Activated naive CD8-positive, alpha-beta T cell (primary cell): ENCODE measurements around the gene STOML3.

Experiments
- H3K27ac Mint-ChIP-seq: one replicate; pipeline ENCODE4 v1.8.0; 2021; ENCODE audit warnings: mixed read lengths
- H3K27me3 Mint-ChIP-seq: one replicate; pipeline ENCODE4 v1.8.0; 2021; ENCODE audit warnings: mixed read lengths
- H3K36me3 Mint-ChIP-seq: one replicate; pipeline ENCODE4 v1.8.0; 2021; ENCODE audit warnings: mixed read lengths
- H3K4me1 Mint-ChIP-seq: one replicate; pipeline ENCODE4 v1.8.0; 2021; ENCODE audit warnings: low read depth, mixed read lengths
- H3K4me3 Mint-ChIP-seq: one replicate; pipeline ENCODE4 v1.8.0; 2021; ENCODE audit warnings: mild to moderate bottlenecking, mixed read lengths
- H3K9me3 Mint-ChIP-seq: one replicate; pipeline ENCODE4 v1.8.0; 2021; ENCODE audit warnings: low read depth, mixed read lengths

The STOML3 gene, protein sequence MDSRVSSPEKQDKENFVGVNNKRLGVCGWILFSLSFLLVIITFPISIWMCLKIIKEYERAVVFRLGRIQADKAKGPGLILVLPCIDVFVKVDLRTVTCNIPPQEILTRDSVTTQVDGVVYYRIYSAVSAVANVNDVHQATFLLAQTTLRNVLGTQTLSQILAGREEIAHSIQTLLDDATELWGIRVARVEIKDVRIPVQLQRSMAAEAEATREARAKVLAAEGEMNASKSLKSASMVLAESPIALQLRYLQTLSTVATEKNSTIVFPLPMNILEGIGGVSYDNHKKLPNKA

DNA sequence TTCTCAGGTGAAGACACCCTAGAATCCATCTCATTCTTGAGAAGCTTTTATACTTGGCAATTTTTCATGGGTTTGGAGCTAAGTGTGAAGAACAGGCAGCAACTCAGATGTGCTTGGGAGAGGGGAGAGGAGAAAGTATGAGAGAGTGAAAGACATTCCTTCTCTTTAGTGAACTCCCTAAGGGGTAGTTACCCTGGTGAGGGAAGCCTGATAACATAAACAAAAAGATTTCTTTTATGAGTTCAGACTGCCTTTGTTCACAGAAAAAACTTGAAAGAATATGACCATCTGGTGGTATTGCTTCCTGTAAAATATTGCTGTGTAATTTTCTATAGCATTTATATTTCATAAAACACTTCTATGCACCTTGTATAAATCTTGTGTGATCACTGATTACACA is at the start of gene STOML3:
STOML3 (minus strand) TSS at position 139 of the 400 bp plus-strand sequence; CDS start at position 29, 110 bp downstream.
- no peak within 1 kb of the TSS for H3K4me3 Mint-ChIP-seq
- H3K9me3 Mint-ChIP-seq, result no peaks in the 10 kb centered on the region
- H3K27me3 Mint-ChIP-seq, result no peaks in the 10 kb centered on the region
- H3K4me1 Mint-ChIP-seq, result no peaks in the 10 kb centered on the region
- no peaks in the 10 kb centered on the region for H3K36me3 Mint-ChIP-seq
- H3K27ac Mint-ChIP-seq, result no peak within 1 kb of the TSS

DNA sequence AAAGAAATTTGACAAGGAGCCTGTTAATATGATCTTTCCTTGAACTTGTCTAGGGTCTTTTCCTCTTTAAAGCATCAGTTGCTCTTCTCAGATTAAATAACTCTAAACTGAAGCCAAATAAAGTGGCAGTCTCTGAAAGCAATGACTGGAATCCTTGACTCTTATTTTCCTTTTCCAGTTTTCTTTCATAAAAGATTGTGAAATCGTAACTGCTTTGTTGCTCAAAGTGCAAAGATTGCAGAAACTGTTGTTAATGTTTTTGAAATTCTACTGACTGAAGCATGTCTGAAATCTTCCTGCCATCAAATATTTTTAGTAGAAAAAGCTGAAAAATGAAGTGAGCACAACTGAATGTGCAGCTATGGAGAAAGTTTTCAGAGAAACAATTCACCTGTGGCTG is 49.6 kb upstream of the STOML3 start:
- Mint-ChIP-seq H3K4me3 (peak overlapping the region; percentile 56), H3K27ac (peak overlapping the region; percentile 7), H3K36me3 (no peaks in the 10 kb centered on the region)

DNA sequence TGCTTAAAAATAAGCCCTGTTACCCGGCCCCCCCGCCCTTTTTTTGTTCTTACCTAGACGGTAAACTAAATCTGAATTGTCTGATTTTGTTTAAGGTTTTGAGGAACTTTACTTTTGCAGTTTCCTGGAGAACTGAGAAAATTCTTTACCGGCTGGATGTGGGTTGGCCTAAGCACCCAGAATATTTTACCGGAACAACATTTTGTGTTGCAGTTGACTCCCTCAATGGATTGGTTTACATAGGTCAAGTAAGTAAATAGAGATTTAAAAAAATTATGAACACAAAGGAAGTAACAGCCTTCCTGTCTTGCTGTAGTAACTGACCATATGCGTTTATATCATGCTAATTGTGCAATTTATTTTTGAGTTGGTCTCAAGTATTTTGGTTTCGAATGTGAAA is 48.4 kb upstream of the STOML3 start:
- Mint-ChIP-seq H3K9me3 (no peaks in the 10 kb centered on the region), H3K4me3 (peak overlapping the region; percentile 99), H3K36me3 (no peaks in the 10 kb centered on the region), H3K27me3 (no peaks in the 10 kb centered on the region), H3K4me1 (peaks cover 43% of the 10 kb centered on the region), H3K27ac (peak overlapping the region; percentile 80)

More for the DNA sequence above, 49.6 kb upstream of the STOML3 start:
- Mint-ChIP-seq H3K9me3 (no peaks in the 10 kb centered on the region), H3K4me1 (peaks cover 32% of the 10 kb centered on the region), H3K27me3 (no peaks in the 10 kb centered on the region)

DNA sequence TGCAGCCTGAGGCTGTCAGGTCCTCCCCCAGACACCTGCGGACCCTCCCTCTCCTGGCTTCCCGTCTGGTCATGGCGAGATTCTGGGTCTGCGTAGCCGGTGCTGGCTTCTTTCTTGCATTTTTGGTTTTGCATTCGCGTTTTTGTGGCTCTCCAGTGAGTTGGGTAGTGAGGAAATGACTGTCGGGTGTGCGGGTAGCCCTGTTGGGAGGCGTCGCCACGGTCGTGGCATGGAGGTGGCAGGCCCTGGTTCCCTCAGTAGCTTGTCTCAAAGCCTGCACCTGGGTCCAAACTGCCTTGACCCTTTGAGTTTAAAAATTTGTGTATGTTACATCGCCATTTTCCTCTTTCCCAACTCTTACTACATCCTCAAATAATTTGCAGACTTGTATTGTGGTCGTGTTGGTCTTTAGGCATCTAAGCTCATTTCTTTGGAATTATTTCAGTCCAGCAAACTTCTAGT is 48.0 kb upstream of the STOML3 start:
- peak overlapping the region; percentile 99 for H3K4me3 Mint-ChIP-seq
- H3K27me3 Mint-ChIP-seq, result no peaks in the 10 kb centered on the region
- H3K4me1 Mint-ChIP-seq, result peaks cover 48% of the 10 kb centered on the region

DNA sequence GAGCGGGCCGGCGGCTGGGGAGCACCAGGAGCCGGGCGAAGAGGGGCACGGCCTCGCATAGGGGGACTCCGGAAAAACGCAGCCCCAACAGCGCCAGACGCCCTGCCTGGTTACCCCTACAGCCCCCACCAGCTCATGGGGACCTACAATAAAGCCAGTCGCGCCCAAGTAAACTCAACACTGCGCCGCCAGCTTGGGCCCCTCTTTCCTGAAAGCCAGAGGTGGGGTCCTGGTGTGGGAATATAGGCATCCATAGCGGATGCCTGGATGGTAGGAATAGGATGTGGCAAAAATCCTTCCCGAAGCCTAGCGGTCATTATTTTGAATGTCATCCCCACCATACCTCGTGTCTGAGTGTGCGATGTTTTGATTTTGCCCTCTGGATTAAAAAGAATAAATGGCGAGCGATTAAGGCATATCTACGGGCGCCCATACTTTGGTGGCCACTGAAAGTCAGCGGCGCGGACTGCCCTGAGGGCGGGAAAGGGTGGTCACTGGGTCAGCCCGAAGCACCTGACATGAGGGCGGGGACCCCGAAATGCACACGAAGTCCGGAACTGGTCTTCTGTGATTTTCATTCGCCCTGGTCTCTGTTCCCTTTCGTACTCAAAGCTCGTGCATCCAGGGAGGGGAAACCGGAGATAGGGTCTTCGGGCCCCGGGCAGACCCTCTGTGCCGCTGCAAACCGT is 47.4 kb upstream of the STOML3 start, which contains the start of the genes NHLRC3 and PROSER1:
NHLRC3 (plus strand) TSS at position 577 of the 689 bp plus-strand sequence. CDS start 184 bp downstream, outside the sequence.
PROSER1 (minus strand) TSS at position 210 of the 689 bp plus-strand sequence. CDS start 847 bp downstream, outside the sequence.
- Mint-ChIP-seq H3K36me3 (no peaks in the 10 kb centered on the region), H3K4me3 (peak within 1 kb of the TSS; percentile 99), H3K9me3 (no peaks in the 10 kb centered on the region), H3K27ac (peak within 1 kb of the TSS; percentile 99), H3K4me1 (peaks cover 53% of the 10 kb centered on the region), H3K27me3 (no peaks in the 10 kb centered on the region)

More for the DNA sequence above, 48.0 kb upstream of the STOML3 start:
- Mint-ChIP-seq H3K9me3 (no peaks in the 10 kb centered on the region), H3K27ac (peak overlapping the region; percentile 99), H3K36me3 (no peaks in the 10 kb centered on the region)

DNA sequence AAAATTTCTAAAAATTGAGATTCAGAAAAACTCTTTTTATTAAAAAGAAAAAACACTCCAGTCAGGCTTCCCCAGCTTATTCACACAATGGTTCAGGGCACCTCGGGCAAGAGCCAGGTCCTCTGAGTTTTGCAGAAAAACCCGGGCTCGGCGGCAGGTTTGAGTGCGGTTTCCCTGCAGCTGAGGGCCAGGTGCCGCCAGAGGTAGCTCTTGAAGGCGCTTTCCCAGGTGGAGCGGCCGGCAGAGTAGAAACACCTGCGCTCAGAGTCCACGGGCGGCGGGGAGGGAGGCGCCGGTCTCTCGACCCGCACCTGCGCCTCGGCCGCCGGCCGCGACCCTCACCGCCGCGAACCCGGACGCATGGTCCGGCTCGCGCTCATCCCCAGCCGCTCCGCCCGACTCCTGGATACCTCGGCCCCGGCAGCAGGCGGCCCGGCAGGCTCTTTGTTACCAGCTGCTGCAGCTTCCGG is 46.8 kb upstream of the STOML3 start:
- no peaks in the 10 kb centered on the region for H3K27me3 Mint-ChIP-seq
- peak overlapping the region; percentile 99 for H3K27ac Mint-ChIP-seq
- no peaks in the 10 kb centered on the region for H3K36me3 Mint-ChIP-seq
- H3K4me1 Mint-ChIP-seq, result peaks cover 54% of the 10 kb centered on the region
- no peaks in the 10 kb centered on the region for H3K9me3 Mint-ChIP-seq
- H3K4me3 Mint-ChIP-seq, result peak overlapping the region; percentile 99

DNA sequence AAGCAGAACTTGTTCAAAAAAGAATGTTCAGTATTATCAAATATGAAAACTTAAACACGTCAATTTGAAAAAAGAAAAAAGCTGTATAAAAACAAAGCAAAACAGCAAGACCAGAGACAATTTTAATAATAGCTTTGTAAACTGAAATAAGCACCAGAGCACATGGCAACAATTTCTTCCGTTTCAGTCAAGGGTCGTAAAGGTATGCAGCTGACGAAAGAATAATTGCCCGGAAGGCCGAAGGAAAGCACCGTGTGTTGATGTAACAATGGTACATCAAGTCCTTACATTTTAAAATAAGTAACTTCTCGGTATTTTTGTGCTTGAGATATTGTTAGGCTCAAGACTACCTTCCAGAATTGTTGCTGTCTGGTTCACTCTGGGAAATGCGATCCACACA is 45.6 kb upstream of the STOML3 start:
- H3K27me3 Mint-ChIP-seq, result no peaks in the 10 kb centered on the region
- peak overlapping the region; percentile 97 for H3K4me3 Mint-ChIP-seq
- H3K4me1 Mint-ChIP-seq, result peaks cover 57% of the 10 kb centered on the region
- peak overlapping the region; percentile 88 for H3K27ac Mint-ChIP-seq
- H3K9me3 Mint-ChIP-seq, result no peaks in the 10 kb centered on the region
- no peaks in the 10 kb centered on the region for H3K36me3 Mint-ChIP-seq

DNA sequence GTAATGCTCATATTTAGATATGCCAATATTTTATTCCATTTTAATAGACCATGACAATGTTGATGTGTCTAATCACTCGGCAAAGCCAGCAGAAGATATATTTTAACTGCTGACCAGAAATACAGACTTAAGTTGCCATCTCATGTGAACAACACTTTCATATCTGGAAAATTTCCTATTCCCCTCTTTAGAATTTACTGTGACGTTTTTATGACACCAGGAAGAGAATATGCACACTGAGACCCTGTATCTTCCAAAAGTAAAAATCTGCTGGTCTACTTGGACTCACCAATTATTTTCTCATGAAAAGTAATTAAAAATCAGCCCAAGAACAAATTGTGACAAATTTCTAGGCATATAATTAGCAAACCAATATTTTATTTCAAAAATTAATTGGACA is 45.2 kb upstream of the STOML3 start:
- H3K4me1 Mint-ChIP-seq, result peaks cover 55% of the 10 kb centered on the region
- no peaks in the 10 kb centered on the region for H3K27me3 Mint-ChIP-seq
- H3K36me3 Mint-ChIP-seq, result no peaks in the 10 kb centered on the region
- H3K4me3 Mint-ChIP-seq, result peak overlapping the region; percentile 97
- H3K9me3 Mint-ChIP-seq, result no peaks in the 10 kb centered on the region
- peak overlapping the region; percentile 88 for H3K27ac Mint-ChIP-seq

DNA sequence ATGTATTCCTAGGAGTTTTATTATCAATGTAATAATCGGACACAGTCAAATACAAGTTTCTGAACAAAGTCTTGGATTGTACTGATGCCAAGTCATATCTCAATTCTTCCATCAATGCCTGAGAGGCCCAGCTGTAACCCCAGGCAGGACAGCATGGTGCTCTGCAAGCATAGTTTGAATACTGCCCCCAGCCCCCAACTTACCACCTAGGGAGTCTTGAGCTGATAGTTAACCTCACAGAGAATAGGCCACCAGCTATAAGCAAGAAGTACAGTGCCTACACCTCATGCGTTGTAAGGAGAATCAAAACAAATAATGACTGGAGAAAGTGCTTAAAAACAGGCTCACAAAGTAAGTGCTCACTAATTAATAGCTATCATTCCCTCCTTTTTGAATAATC is 44.6 kb upstream of the STOML3 start:
- H3K27ac Mint-ChIP-seq, result peak overlapping the region; percentile 88
- peaks cover 49% of the 10 kb centered on the region for H3K4me1 Mint-ChIP-seq

DNA sequence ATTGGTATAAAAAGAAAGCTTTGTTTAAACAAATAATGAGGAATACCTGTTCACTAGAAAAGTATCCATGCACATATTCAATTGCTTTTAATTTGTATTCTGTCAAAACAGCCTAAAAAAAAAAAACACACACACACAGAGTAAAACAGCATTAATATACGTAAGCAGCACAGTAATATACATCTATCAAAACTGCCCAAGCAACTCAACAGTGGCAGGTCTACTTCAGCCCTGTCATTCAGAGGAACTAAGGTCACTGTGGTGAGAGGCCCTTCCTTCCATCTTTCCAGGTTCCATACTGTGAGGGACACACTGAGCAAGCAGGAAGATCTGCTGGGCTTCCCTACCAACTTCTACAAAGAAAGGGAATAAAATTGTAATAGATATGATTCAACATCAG is 43.5 kb upstream of the STOML3 start:
- no peaks in the 10 kb centered on the region for H3K27me3 Mint-ChIP-seq
- peaks cover 42% of the 10 kb centered on the region for H3K4me1 Mint-ChIP-seq
- no peaks in the 10 kb centered on the region for H3K9me3 Mint-ChIP-seq
- H3K27ac Mint-ChIP-seq, result no peak overlapping the region
- peak overlapping the region; percentile 54 for H3K4me3 Mint-ChIP-seq
- no peaks in the 10 kb centered on the region for H3K36me3 Mint-ChIP-seq

More for the DNA sequence above, 44.6 kb upstream of the STOML3 start:
- H3K27me3 Mint-ChIP-seq, result no peaks in the 10 kb centered on the region
- H3K36me3 Mint-ChIP-seq, result no peaks in the 10 kb centered on the region
- no peaks in the 10 kb centered on the region for H3K9me3 Mint-ChIP-seq
- H3K4me3 Mint-ChIP-seq, result peak overlapping the region; percentile 97

DNA sequence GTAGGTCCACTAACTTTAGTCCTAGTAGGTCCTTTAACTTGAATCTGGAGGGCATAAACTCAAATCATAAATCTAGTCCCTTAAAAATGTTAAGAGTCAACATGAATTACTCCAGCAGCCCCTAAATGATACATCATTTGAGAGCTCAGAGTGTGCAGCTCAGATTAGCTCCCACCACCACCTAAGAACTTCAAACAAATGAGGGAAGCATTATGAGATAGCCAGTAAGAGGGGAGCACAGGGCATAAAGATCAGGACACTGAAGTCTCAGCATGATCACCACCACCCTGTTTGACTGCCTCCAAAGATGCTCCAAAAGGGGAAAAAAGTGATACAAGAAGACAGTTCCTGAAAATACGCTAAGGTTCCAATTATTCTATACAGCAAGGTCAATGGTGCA is 41.5 kb upstream of the STOML3 start:
- Mint-ChIP-seq H3K36me3 (peaks cover 6% of the 10 kb centered on the region), H3K27me3 (no peaks in the 10 kb centered on the region), H3K27ac (no peak overlapping the region), H3K4me3 (no peak overlapping the region), H3K9me3 (no peaks in the 10 kb centered on the region), H3K4me1 (peaks cover 38% of the 10 kb centered on the region)

DNA sequence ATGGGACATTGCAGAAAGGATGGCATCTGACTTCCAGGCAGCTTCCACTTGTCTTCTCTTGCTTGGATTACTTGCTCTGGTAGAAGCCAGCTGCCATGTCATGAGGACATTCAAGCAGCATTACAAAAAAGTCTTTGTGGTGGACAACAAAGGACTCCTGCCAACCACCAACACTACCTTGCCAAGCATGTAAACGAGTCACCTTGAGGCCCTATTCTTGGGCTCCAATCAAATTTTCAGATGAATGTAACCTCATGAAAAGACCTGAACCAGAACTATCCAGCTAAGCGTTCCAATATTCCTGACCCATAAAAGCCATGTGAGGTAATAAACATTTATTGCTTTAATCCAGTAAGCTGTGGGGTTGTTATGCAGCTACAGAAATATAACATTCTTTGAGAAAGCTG is 34.8 kb upstream of the STOML3 start:
- Mint-ChIP-seq H3K9me3 (no peaks in the 10 kb centered on the region), H3K27me3 (no peaks in the 10 kb centered on the region), H3K27ac (no peak overlapping the region), H3K4me1 (no peaks in the 10 kb centered on the region), H3K4me3 (no peak overlapping the region), H3K36me3 (peaks cover 12% of the 10 kb centered on the region)

DNA sequence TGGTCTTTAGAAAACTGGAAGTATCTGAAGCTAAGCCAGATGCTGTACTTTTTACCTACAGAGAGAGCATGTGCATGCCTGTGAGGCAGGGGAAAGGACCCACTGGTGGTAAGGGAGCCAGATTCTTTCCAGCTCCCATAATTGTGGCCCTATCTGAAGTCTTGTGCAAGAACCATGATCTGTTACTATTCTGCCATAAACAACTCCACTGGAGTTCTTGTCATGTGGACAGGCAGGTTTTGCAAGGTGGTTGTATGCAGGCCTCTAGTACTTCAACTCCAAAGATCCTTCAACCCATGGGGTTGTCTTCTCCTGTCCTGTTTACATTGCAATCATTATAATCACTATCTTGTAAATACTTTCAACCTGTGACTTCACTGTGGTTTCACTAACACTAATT is 33.1 kb upstream of the STOML3 start:
- no peak overlapping the region for H3K4me3 Mint-ChIP-seq
- H3K4me1 Mint-ChIP-seq, result no peaks in the 10 kb centered on the region
- no peaks in the 10 kb centered on the region for H3K9me3 Mint-ChIP-seq
- H3K27ac Mint-ChIP-seq, result no peak overlapping the region
- peaks cover 14% of the 10 kb centered on the region for H3K36me3 Mint-ChIP-seq
- no peaks in the 10 kb centered on the region for H3K27me3 Mint-ChIP-seq

DNA sequence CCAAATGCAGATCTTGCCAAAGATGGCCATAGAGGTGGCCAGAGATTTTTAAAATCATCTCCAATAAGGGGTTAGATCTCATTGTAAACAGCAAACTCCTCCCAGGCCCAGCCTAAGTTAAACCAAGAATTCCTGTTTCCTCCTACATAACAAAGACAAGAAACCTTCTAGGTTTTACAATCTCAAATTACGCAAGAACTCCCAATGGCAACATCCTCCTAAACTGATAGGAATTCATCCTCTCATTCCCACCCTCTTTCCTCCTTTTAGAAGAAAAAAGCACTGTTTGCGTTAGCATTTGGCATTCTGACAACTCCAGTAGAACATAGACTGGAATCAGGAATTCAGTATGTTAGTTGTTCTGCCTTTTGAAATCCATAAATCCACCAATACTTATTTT is 32.7 kb upstream of the STOML3 start:
- no peak overlapping the region for H3K4me3 Mint-ChIP-seq
- H3K9me3 Mint-ChIP-seq, result no peaks in the 10 kb centered on the region
- H3K27me3 Mint-ChIP-seq, result no peaks in the 10 kb centered on the region
- no peaks in the 10 kb centered on the region for H3K4me1 Mint-ChIP-seq
- H3K27ac Mint-ChIP-seq, result no peak overlapping the region
- H3K36me3 Mint-ChIP-seq, result peaks cover 14% of the 10 kb centered on the region

DNA sequence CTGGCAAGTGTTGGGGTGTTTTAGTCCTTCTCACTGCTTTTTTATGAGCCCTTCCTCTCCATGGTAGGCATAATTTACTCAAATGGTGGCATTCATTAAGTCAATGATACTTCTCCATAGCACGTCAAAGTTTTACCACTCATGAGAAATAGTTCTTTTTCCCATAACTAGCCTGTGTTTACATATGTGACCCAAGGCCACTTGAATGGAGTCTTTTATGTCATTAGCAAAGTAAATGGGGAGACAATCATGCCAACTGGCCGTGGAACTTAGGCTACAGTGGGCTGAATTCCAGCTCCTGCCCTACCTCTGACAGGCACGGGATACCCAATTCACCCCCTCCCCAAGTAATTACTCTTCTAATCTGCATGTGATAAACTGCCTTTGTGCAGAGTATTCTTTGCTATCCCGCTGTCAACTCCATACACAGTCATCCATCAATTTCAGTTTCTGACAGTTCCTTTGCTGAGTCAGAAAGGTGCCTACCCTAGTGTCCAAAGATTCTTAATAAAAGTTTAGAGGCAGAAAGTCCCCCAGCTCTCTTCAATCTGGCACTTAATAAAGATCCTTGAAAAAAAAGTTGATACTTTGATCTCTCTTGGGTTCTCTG is 30.3 kb upstream of the STOML3 start:
- no peak overlapping the region for H3K4me3 Mint-ChIP-seq
- H3K27ac Mint-ChIP-seq, result no peak overlapping the region
- H3K9me3 Mint-ChIP-seq, result no peaks in the 10 kb centered on the region
- H3K27me3 Mint-ChIP-seq, result no peaks in the 10 kb centered on the region
- H3K4me1 Mint-ChIP-seq, result peaks cover 2% of the 10 kb centered on the region
- peaks cover 9% of the 10 kb centered on the region for H3K36me3 Mint-ChIP-seq
